GM23338 (cell line): ENCODE data around the gene SRP14. TPM values are rescaled to one million over a fixed set of nuclear protein-coding genes. Genes with fewer than 3 reads are reported as not detected.

Experiments used
- ATAC-seq: fragments of 200-7000 bp; cut with Tn5 transposase; 3 replicates; pipeline ENCODE4 v1.9.1; 2020
- DNase-seq: peaks from one replicate; pipeline ENCODE4 v3.0.0-alpha.2; 2015; ENCODE audit warnings: low spot score
- H2AFZ ChIP-seq: fragments of 200-600 bp; sonication (generic); 2 replicates; pipeline ENCODE4 v1.8.0; 2016; ENCODE audit warnings: antibody characterized with exemption, mild to moderate bottlenecking, moderate library complexity
- H3F3A ChIP-seq: fragments of 200-600 bp; sonication (generic); replicated peaks from 2 replicates; pipeline ENCODE4 v1.8.0; 2017; ENCODE audit warnings: antibody characterized with exemption, mixed run types, low read depth
- H3K27ac ChIP-seq: fragments of 200-600 bp; sonication (generic); 2 replicates; pipeline ENCODE4 v1.6.1; 2016; ENCODE audit warnings: low read depth
- H3K27me3 ChIP-seq: fragments of 200-600 bp; sonication (generic); 2 replicates; pipeline ENCODE4 v1.8.0; 2016; ENCODE audit warnings: mild to moderate bottlenecking, mixed run types, moderate library complexity; ENCODE audit not compliant: insufficient read depth
- H3K36me3 ChIP-seq: fragments of 200-600 bp; sonication (generic); 2 replicates; pipeline ENCODE4 v1.8.0; 2016; ENCODE audit warnings: mild to moderate bottlenecking; ENCODE audit not compliant: insufficient read depth
- H3K4me1 ChIP-seq: fragments of 200-600 bp; sonication (generic); 2 replicates; pipeline ENCODE4 v1.8.0; 2016; ENCODE audit warnings: mild to moderate bottlenecking, moderate library complexity; ENCODE audit not compliant: insufficient read depth
- H3K4me2 ChIP-seq: fragments of 200-600 bp; sonication (generic); 2 replicates; pipeline ENCODE4 v1.7.1; 2017; ENCODE audit warnings: mixed run types
- H3K4me3 ChIP-seq: fragments of 200-600 bp; sonication (generic); 2 replicates; pipeline ENCODE4 v1.6.1; 2016; ENCODE audit warnings: mixed run types
- H3K79me2 ChIP-seq: fragments of 200-600 bp; sonication (generic); replicated peaks from 2 replicates; pipeline ENCODE4 v1.8.0; 2017; ENCODE audit warnings: mild to moderate bottlenecking; ENCODE audit not compliant: insufficient read depth
- H3K9me2 ChIP-seq: fragments of 200-600 bp; sonication (generic); 2 replicates; pipeline ENCODE4 v1.8.0; 2017; ENCODE audit not compliant: insufficient read depth
- H4K20me1 ChIP-seq: fragments of 200-600 bp; sonication (generic); replicated peaks from 2 replicates; pipeline ENCODE4 v1.8.0; 2017; ENCODE audit warnings: mild to moderate bottlenecking; ENCODE audit not compliant: insufficient read depth
- H3K27ac Mint-ChIP-seq: 2 replicates; pipeline ENCODE4 v1.8.0; 2020; ENCODE audit warnings: inconsistent platforms, mild to moderate bottlenecking, moderate library complexity, mixed read lengths
- H3K27me3 Mint-ChIP-seq: 3 replicates; pipeline ENCODE4 v1.8.0; 2022; ENCODE audit warnings: low read depth, mild to moderate bottlenecking, moderate library complexity, mixed read lengths, inconsistent platforms; ENCODE audit not compliant: insufficient read depth, poor library complexity
- H3K36me3 Mint-ChIP-seq: 3 replicates; pipeline ENCODE4 v1.8.0; 2021; ENCODE audit warnings: low read depth, mild to moderate bottlenecking, inconsistent platforms, moderate library complexity, mixed read lengths
- H3K4me1 Mint-ChIP-seq: 3 replicates; pipeline ENCODE4 v1.8.0; 2020; ENCODE audit warnings: mild to moderate bottlenecking, inconsistent platforms, mixed read lengths
- H3K4me3 Mint-ChIP-seq: 3 replicates; pipeline ENCODE4 v1.8.0; 2021; ENCODE audit warnings: moderate library complexity, mild to moderate bottlenecking, inconsistent platforms, mixed read lengths
- H3K9me3 Mint-ChIP-seq: 3 replicates; pipeline ENCODE4 v1.8.0; 2020; ENCODE audit warnings: moderate library complexity, mild to moderate bottlenecking, inconsistent platforms, mixed read lengths
- CREB1 ChIP-seq: fragments of 250-450 bp; sonication (Bioruptor Pico); IDR thresholded peaks from 2 replicates; pipeline ENCODE4 v1.5.0; 2020; ENCODE audit warnings: low read depth, mild to moderate bottlenecking, moderate library complexity
- CTCF ChIP-seq, 2 experiments: fragments of 200-600 bp in 1 of 2; sonication (generic) in 1 of 2; conservative IDR thresholded peaks; 2 replicates each; pipeline versions ENCODE4 v1.5.1 to v1.6.1; 2016 to 2017; ENCODE audit warnings: antibody characterized with exemption in 2 of 2, low read depth in 2 of 2, mild to moderate bottlenecking in 2 of 2, moderate library complexity in 1 of 2
- EZH2phosphoT487 ChIP-seq: fragments of 200-600 bp; sonication (generic); IDR thresholded peaks from one replicate; pipeline ENCODE4 v1.8.1; 2018; ENCODE audit warnings: antibody characterized with exemption; ENCODE audit not compliant: unreplicated experiment
- JUNB ChIP-seq: IDR thresholded peaks from one replicate; pipeline ENCODE4 v1.6.1; 2016; ENCODE audit warnings: antibody characterized with exemption; ENCODE audit not compliant: unreplicated experiment
- NANOG ChIP-seq: IDR thresholded peaks from 2 replicates; pipeline ENCODE4 v1.6.1; 2016; ENCODE audit warnings: antibody characterized with exemption, borderline replicate concordance
- REST ChIP-seq: IDR thresholded peaks from one replicate; pipeline ENCODE4 v1.6.1; 2018; ENCODE audit warnings: antibody characterized with exemption; ENCODE audit not compliant: unreplicated experiment
- STAT1 ChIP-seq: IDR thresholded peaks from one replicate; pipeline ENCODE4 v1.6.1; 2016; ENCODE audit warnings: antibody characterized with exemption; ENCODE audit not compliant: unreplicated experiment
- ZNF114 ChIP-seq: fragments of 250-450 bp; sonication (Bioruptor Pico); IDR thresholded peaks from 2 replicates; pipeline ENCODE4 v1.5.0; 2020; ENCODE audit warnings: mild to moderate bottlenecking, moderate library complexity
- ZNF462 ChIP-seq: fragments of 250-450 bp; sonication (Bioruptor Pico); IDR thresholded peaks from 2 replicates; pipeline ENCODE4 v1.5.0; 2020; ENCODE audit warnings: mild to moderate bottlenecking, moderate library complexity
- polyA plus RNA-seq: library from polyadenylated mRNA; unstranded; fragments of >200 nt; fragmentation: Nextera tagmentation; extraction: Ambion mirVana; gene quantifications from 2 replicates; pipeline ENCODE4 v1.2.1, GENCODE V29; 2016
- total RNA-seq: library from RNA; depleted of rRNA; stranded (reverse); fragments of >200 nt; shearing (Covaris generic); gene quantifications from 2 replicates; pipeline ENCODE4 v1.2.3, GENCODE V29; 2014

The SRP14 gene
- total and polyA plus RNA-seq, 2 experiments from 2014 or later = 249 to 1,412 TPM

- no peaks in the 10 kb centered on the region for H3K9me2 ChIP-seq
- Mint-ChIP-seq H3K27ac (no peak overlapping the region), H3K4me3 (no peak overlapping the region), H3K4me1 (peaks cover 5% of the 10 kb centered on the region; the same call in 1 of the 3 replicates), H3K9me3 (no peaks in the 10 kb centered on the region), H3K36me3 (peaks cover 88% of the 10 kb centered on the region), H3K27me3 (peaks cover 6% of the 10 kb centered on the region)
- H3K4me2 ChIP-seq = no peak overlapping the region
- H3F3A ChIP-seq = peaks cover 11% of the 10 kb centered on the region
- DNase-seq (no peak), ATAC-seq (no peak)
- peaks cover 10% of the 10 kb centered on the region for H4K20me1 ChIP-seq
- 0 out of 2 replicates have a peak overlapping the region, but pooled peaks have one; percentile 20 for H3K27ac ChIP-seq
- H3K4me1 ChIP-seq = no peaks in the 10 kb centered on the region
- no peaks in the 10 kb centered on the region for H3K27me3 ChIP-seq
- peaks cover 63% of the 10 kb centered on the region for H3K36me3 ChIP-seq
- H3K79me2 ChIP-seq = peaks cover 4% of the 10 kb centered on the region; the same call in 1 of the 2 replicates
- no peak for TF ChIP-seq JUNB
- no peak for TF ChIP-seq NANOG
- no peak for TF ChIP-seq STAT1
- TF ChIP-seq EZH2phosphoT487 = no peak
- no peak for TF ChIP-seq CREB1 (CRISPR knock-in tag)
- H3K4me3 ChIP-seq = no peak overlapping the region
- no peak overlapping the region for H2AFZ ChIP-seq
Observed at GRCh38 chr15:40031300-40031699, 7.7 kb downstream of the SRP14 start.

- peak overlapping the region; percentile 28 for H3K27ac ChIP-seq
- peak overlapping the region; percentile 36 for H3K27ac Mint-ChIP-seq
- H3K27me3 Mint-ChIP-seq = peaks cover 4% of the 10 kb centered on the region
- H3K4me3 Mint-ChIP-seq = no peak overlapping the region
- peaks cover 5% of the 10 kb centered on the region; the same call in 1 of the 3 replicates for H3K4me1 Mint-ChIP-seq
- peaks cover 65% of the 10 kb centered on the region for H3K36me3 ChIP-seq
- H3K4me3 ChIP-seq = no peak overlapping the region
- DNase-seq (peak; percentile 83), ATAC-seq (peak; percentile 95)
- no peaks in the 10 kb centered on the region for H3K4me1 ChIP-seq
- peaks cover 12% of the 10 kb centered on the region for H3F3A ChIP-seq
- H3K36me3 Mint-ChIP-seq = peaks cover 90% of the 10 kb centered on the region
- H3K9me3 Mint-ChIP-seq = no peaks in the 10 kb centered on the region
- H3K9me2 ChIP-seq = no peaks in the 10 kb centered on the region
- no peaks in the 10 kb centered on the region for H3K27me3 ChIP-seq
- no peak overlapping the region for H2AFZ ChIP-seq
- H3K4me2 ChIP-seq = no peak overlapping the region
- TF ChIP-seq CTCF (conservative IDR thresholded peaks at IDR 0.05; ENCODE audit: low read depth in 2 of 2) (peak; percentile 81 to 96), ZNF114 (no peak), JUNB (no peak), ZNF462 (CRISPR knock-in tag) (no peak), REST (no peak)
- H3K79me2 ChIP-seq = peaks cover 4% of the 10 kb centered on the region; the same call in 1 of the 2 replicates
- H4K20me1 ChIP-seq = peaks cover 6% of the 10 kb centered on the region
Observed at GRCh38 chr15:40029979-40030893, 8.7 kb downstream of the SRP14 start.
